HPDE6-E6E7 (cell line): ENCODE data around the gene CDH11.

ENCODE experiments used
- DNase-seq: peaks from one replicate; pipeline ENCODE4 v3.0.0; 2011; ENCODE audit warnings: missing footprints; ENCODE audit errors: extremely low spot score

The CDH11 gene

GRCh38 chr16:65121870-65122723, at the start of gene CDH11:
TSS of gene CDH11 (minus strand) at chr16:65122063. CDS start at chr16:65004869, 117,194 bp downstream.
- DNase-seq, result no peak

GRCh38 chr16:65154321-65154720, 32.5 kb upstream of the CDH11 start:
- DNase-seq, result no peak

GRCh38 chr16:65153365-65154105, 31.7 kb upstream of the CDH11 start:
- DNase-seq, result no peak

- no peak for DNase-seq
Measured at GRCh38 chr16:65148804-65149203, 26.9 kb upstream of the CDH11 start.

GRCh38 chr16:65142276-65142675, 20.4 kb upstream of the CDH11 start:
- DNase-seq, result no peak

GRCh38 chr16:65136681-65137080, 14.8 kb upstream of the CDH11 start:
- DNase-seq, result no peak

GRCh38 chr16:65126845-65127624, 5.2 kb upstream of the CDH11 start:
- DNase-seq, result no peak

- no peak for DNase-seq
Measured at GRCh38 chr16:65125871-65126270, 4.0 kb upstream of the CDH11 start.

- DNase-seq, result no peak
Measured at GRCh38 chr16:65125322-65125721, 3.5 kb upstream of the CDH11 start.

- DNase-seq, result no peak
Measured at GRCh38 chr16:65124596-65124995, 2.7 kb upstream of the CDH11 start.

- no peak for DNase-seq
Measured at GRCh38 chr16:65124212-65124548, 2.3 kb upstream of the CDH11 start.

- DNase-seq, result no peak
Measured at GRCh38 chr16:65123396-65124211, 1.7 kb upstream of the CDH11 start.

- DNase-seq, result no peak
Measured at GRCh38 chr16:65122724-65123395, 997 bp upstream of the CDH11 start.

GRCh38 chr16:65120831-65121721, 787 bp downstream of the CDH11 start:
- DNase-seq, result no peak

- DNase-seq, result no peak
Measured at GRCh38 chr16:65120461-65120830, 1.4 kb downstream of the CDH11 start.

- DNase-seq, result no peak
Measured at GRCh38 chr16:65119901-65120401, 1.9 kb downstream of the CDH11 start.

GRCh38 chr16:65119435-65119834, 2.4 kb downstream of the CDH11 start:
- DNase-seq, result no peak

GRCh38 chr16:65118871-65119270, 3.0 kb downstream of the CDH11 start:
- no peak for DNase-seq

- DNase-seq, result peak; percentile 40
Measured at GRCh38 chr16:65117811-65118448, 3.9 kb downstream of the CDH11 start.
